OCI-LY7 (cell line): ENCODE results near the gene MINDY3.

Experiments used
- EZH2phosphoT487 ChIP-seq: fragments of 200-600 bp; sonication (generic); IDR thresholded peaks from 2 replicates; pipeline ENCODE4 v1.6.1; 2018; ENCODE audit warnings: low read depth, borderline replicate concordance, mild to moderate bottlenecking, mixed run types, antibody characterized with exemption, low read length, moderate library complexity, mixed read lengths
- TF ChIP-seq, protein P1 (sequence below): fragments of 200-600 bp; sonication (generic); conservative IDR thresholded peaks from 2 replicates; pipeline ENCODE4 v1.5.1; 2014; ENCODE audit warnings: mild to moderate bottlenecking, antibody characterized with exemption, low read length, moderate library complexity, mixed read lengths

DNA sequence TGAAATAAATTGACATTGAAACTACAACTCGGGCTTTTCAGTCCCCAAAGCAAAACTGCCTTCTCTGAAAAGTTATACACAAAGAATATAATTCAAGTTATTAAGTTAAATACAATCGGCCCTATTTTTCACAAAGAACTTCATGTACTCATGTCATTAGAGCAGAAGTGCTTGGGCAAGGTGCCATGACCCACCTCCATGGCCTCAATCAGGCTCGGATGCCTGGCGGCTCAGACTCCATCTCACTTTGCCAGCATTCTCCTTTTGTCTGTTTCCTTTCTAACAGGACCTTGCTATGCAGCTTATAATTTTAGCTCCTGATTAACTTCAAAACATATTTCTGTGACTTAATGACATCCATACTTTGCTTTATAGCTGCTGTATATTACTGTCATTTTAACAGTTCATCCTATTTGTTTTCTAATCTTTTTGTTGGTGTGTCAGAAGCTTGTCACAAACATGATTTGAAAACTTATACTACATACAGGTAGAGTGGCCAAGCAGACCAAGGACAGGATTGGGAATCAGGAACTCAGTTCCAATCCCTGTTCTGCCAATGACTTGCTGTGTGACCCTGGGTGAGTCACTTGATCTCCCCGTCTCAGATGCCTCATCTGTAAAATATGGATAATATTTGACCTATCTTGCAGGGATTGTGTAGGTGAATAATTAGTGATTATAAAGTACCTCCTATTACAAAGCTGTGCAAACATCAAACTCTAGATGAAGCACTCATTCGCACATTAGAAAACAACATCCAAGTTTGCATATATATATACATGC, 79.8 kb downstream of the MINDY3 start:
- TF ChIP-seq, protein P1, sequence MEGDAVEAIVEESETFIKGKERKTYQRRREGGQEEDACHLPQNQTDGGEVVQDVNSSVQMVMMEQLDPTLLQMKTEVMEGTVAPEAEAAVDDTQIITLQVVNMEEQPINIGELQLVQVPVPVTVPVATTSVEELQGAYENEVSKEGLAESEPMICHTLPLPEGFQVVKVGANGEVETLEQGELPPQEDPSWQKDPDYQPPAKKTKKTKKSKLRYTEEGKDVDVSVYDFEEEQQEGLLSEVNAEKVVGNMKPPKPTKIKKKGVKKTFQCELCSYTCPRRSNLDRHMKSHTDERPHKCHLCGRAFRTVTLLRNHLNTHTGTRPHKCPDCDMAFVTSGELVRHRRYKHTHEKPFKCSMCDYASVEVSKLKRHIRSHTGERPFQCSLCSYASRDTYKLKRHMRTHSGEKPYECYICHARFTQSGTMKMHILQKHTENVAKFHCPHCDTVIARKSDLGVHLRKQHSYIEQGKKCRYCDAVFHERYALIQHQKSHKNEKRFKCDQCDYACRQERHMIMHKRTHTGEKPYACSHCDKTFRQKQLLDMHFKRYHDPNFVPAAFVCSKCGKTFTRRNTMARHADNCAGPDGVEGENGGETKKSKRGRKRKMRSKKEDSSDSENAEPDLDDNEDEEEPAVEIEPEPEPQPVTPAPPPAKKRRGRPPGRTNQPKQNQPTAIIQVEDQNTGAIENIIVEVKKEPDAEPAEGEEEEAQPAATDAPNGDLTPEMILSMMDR, result no peak
- TF ChIP-seq EZH2phosphoT487, result no peak
